NCI-H146 treated with DMSO at 0.1 percent for 48 hours (cell line): ENCODE measurements around the gene FOLR2.
"Not testable (repeated sequence)": the region's sequence is repeated elsewhere in the genome, so short reads cannot be mapped to it uniquely, and the experiment has no call there.

ENCODE experiments used
- DNase-seq: peaks from one replicate; lab custom pipeline; 2025; ENCODE audit not compliant: unreplicated experiment; lab: John Stamatoyannopoulos, UW

FOLR2 gene

GRCh38 chr11:72216638-72217037, at the start of gene FOLR2:
Gene FOLR2, plus strand, starts transcription at chr11:72216794. Its CDS starts 1,791 bp downstream, at chr11:72218585.
- DNase-seq: no peak

- not testable (repeated sequence) for DNase-seq
Measured at GRCh38 chr11:72169046-72169555, 47.5 kb upstream of the FOLR2 start.

- not testable (repeated sequence) for DNase-seq
Measured at GRCh38 chr11:72169754-72170153, 46.8 kb upstream of the FOLR2 start.

- DNase-seq: not testable (repeated sequence)
Measured at GRCh38 chr11:72172043-72172442, 44.6 kb upstream of the FOLR2 start.

- no peak for DNase-seq
Measured at GRCh38 chr11:72173291-72173690, 43.3 kb upstream of the FOLR2 start.

- DNase-seq: no peak
Measured at GRCh38 chr11:72174302-72175070, 42.1 kb upstream of the FOLR2 start.

GRCh38 chr11:72177656-72178055, 38.9 kb upstream of the FOLR2 start:
- DNase-seq: no peak

- no peak for DNase-seq
Measured at GRCh38 chr11:72179049-72179803, 37.4 kb upstream of the FOLR2 start.

- no peak for DNase-seq
Measured at GRCh38 chr11:72179804-72180396, 36.7 kb upstream of the FOLR2 start.

- not testable (repeated sequence) for DNase-seq
Measured at GRCh38 chr11:72180892-72181552, 35.6 kb upstream of the FOLR2 start.

GRCh38 chr11:72181553-72181958, 35.0 kb upstream of the FOLR2 start:
- DNase-seq: not testable (repeated sequence)

GRCh38 chr11:72188267-72188666, 28.3 kb upstream of the FOLR2 start:
- no peak for DNase-seq

GRCh38 chr11:72189455-72190250, 26.9 kb upstream of the FOLR2 start:
- no peak for DNase-seq

- no peak for DNase-seq
Measured at GRCh38 chr11:72190631-72191071, 25.9 kb upstream of the FOLR2 start.

GRCh38 chr11:72191961-72192381, 24.6 kb upstream of the FOLR2 start, which contains the start of gene FOLR1:
Gene FOLR1, plus strand, starts transcription at chr11:72192140. Its CDS starts 34 bp downstream, at chr11:72192174.
- DNase-seq: no peak

GRCh38 chr11:72195518-72196270, 20.9 kb upstream of the FOLR2 start:
- no peak for DNase-seq

GRCh38 chr11:72201445-72201844, 15.1 kb upstream of the FOLR2 start:
- not testable (repeated sequence) for DNase-seq

GRCh38 chr11:72202571-72202970, 14.0 kb upstream of the FOLR2 start:
- DNase-seq: no peak

GRCh38 chr11:72203163-72203562, 13.4 kb upstream of the FOLR2 start:
- DNase-seq: no peak
